KBM-7 (cell line): ENCODE results near the gene GATB.

ENCODE experiments used
- DNase-seq: peaks from one replicate; pipeline ENCODE4 v3.0.0-alpha.2; 2015
- in situ Hi-C: fragments of 300-500 bp; cut with MboI; formaldehyde crosslinking; loops from 2 replicates; pipeline ENCODE4 v1.14.3; 2020; ENCODE audit warnings: low sequenced_read_pairs, low pct_unique_long_range_greater_than_20kb, mixed read lengths

The GATB gene

GRCh38 chr4:151664289-151664688, 96.5 kb downstream of the GATB start:
- DNase-seq = no peak
- in situ Hi-C loops = no loop called here

GRCh38 chr4:151663109-151663508, 97.7 kb downstream of the GATB start:
- in situ Hi-C loops = no loop called here
- no peak for DNase-seq

GRCh38 chr4:151661873-151662272, 98.9 kb downstream of the GATB start:
- in situ Hi-C loops = no loop called here
- no peak for DNase-seq

GRCh38 chr4:151660676-151661075, 100.1 kb downstream of the GATB start:
- in situ Hi-C loops = no loop called here
- no peak for DNase-seq

GRCh38 chr4:151659601-151660364, 101.0 kb downstream of the GATB start:
- in situ Hi-C loops = no loop called here
- no peak for DNase-seq

- in situ Hi-C loops = no loop called here
- no peak for DNase-seq
Measured at GRCh38 chr4:151658959-151659600, 101.7 kb downstream of the GATB start.

- in situ Hi-C loops = no loop called here
- no peak for DNase-seq
Measured at GRCh38 chr4:151657896-151658295, 102.9 kb downstream of the GATB start.

GRCh38 chr4:151656058-151656457, 104.7 kb downstream of the GATB start:
- in situ Hi-C loops = no loop called here
- DNase-seq = no peak

- in situ Hi-C loops = no loop called here
- no peak for DNase-seq
Measured at GRCh38 chr4:151653548-151653918, 107.3 kb downstream of the GATB start.

GRCh38 chr4:151652841-151653547, 107.8 kb downstream of the GATB start:
- in situ Hi-C loops = no loop called here
- no peak for DNase-seq

GRCh38 chr4:151651496-151651895, 109.3 kb downstream of the GATB start:
- in situ Hi-C loops = no loop called here

GRCh38 chr4:151649479-151649878, 111.3 kb downstream of the GATB start:
- in situ Hi-C loops = no loop called here

More at GRCh38 chr4:151651496-151651895, 109.3 kb downstream of the GATB start:
- no peak for DNase-seq

GRCh38 chr4:151646322-151646721, 114.5 kb downstream of the GATB start:
- in situ Hi-C loops = no loop called here
- no peak for DNase-seq

More at GRCh38 chr4:151649479-151649878, 111.3 kb downstream of the GATB start:
- DNase-seq = no peak

- in situ Hi-C loops = no loop called here
- peak; percentile 23 for DNase-seq
Measured at GRCh38 chr4:151644622-151645021, 116.2 kb downstream of the GATB start.

- DNase-seq = no peak
- in situ Hi-C loops = no loop called here
Measured at GRCh38 chr4:151643564-151643963, 117.2 kb downstream of the GATB start.

GRCh38 chr4:151641983-151642382, 118.8 kb downstream of the GATB start:
- in situ Hi-C loops = no loop called here
- DNase-seq = no peak

- in situ Hi-C loops = no loop called here
- no peak for DNase-seq
Measured at GRCh38 chr4:151641167-151641566, 119.6 kb downstream of the GATB start.

- in situ Hi-C loops = no loop called here
- DNase-seq = no peak
Measured at GRCh38 chr4:151640381-151640780, 120.4 kb downstream of the GATB start.

GRCh38 chr4:151638295-151638858, 122.4 kb downstream of the GATB start:
- DNase-seq = no peak
- in situ Hi-C loops = no loop called here

- DNase-seq = no peak
- in situ Hi-C loops = no loop called here
Measured at GRCh38 chr4:151631349-151631748, 129.5 kb downstream of the GATB start.
